Measurements from ENCODE around the gene WNT3A.

- TF ChIP-seq, protein P1, sequence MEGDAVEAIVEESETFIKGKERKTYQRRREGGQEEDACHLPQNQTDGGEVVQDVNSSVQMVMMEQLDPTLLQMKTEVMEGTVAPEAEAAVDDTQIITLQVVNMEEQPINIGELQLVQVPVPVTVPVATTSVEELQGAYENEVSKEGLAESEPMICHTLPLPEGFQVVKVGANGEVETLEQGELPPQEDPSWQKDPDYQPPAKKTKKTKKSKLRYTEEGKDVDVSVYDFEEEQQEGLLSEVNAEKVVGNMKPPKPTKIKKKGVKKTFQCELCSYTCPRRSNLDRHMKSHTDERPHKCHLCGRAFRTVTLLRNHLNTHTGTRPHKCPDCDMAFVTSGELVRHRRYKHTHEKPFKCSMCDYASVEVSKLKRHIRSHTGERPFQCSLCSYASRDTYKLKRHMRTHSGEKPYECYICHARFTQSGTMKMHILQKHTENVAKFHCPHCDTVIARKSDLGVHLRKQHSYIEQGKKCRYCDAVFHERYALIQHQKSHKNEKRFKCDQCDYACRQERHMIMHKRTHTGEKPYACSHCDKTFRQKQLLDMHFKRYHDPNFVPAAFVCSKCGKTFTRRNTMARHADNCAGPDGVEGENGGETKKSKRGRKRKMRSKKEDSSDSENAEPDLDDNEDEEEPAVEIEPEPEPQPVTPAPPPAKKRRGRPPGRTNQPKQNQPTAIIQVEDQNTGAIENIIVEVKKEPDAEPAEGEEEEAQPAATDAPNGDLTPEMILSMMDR (IDR thresholded peaks at IDR 0.05): no peak
- no peak for TF ChIP-seq POLR2A (IDR thresholded peaks at IDR 0.05)
- no peak for TF ChIP-seq EP300 (IDR thresholded peaks at IDR 0.05)
These were observed 12.3 kb downstream of the WNT3A start for GRCh38 chr1:228018961-228019721.
